K562 (cell line): Measurements from ENCODE around the gene KCNQ4.

Experiments used
- SP1 ChIP-seq: sonication (generic); formaldehyde crosslinking; IDR thresholded peaks from 2 replicates; pipeline ENCODE4 v1.8.1; 2022; ENCODE audit warnings: mild to moderate bottlenecking, missing genetic modification reagents
- ZBTB26 ChIP-seq: fragments of 450-650 bp; formaldehyde crosslinking; IDR thresholded peaks from 2 replicates; pipeline ENCODE4 v1.4.0; 2022; ENCODE audit warnings: missing genetic modification characterization
- ZBTB49 ChIP-seq: sonication (generic); formaldehyde crosslinking; IDR thresholded peaks from 2 replicates; pipeline ENCODE4 v1.8.0; 2022; ENCODE audit warnings: missing genetic modification reagents, mild to moderate bottlenecking, borderline replicate concordance

- TF ChIP-seq ZBTB26 (CRISPR knock-in tag): no peak
- TF ChIP-seq ZBTB49 (CRISPR knock-in tag): no peak
- no peak for TF ChIP-seq SP1 (CRISPR knock-in tag)
These were observed 4.4 kb downstream of the KCNQ4 start for GRCh38 chr1:40787737-40788560.
